Retinal pigment epithelial cell (primary cell): ENCODE data around the gene EOLA2.
A peak's percentile ranks its signal among the peaks of the same experiment; 100 is the strongest.
"Not testable (repeated sequence)": the region's sequence is repeated elsewhere in the genome, so short reads cannot be mapped to it uniquely, and the experiment has no call there.

Source experiments
- DNase-seq: peaks from one replicate; pipeline ENCODE4 v3.0.0-alpha.2; 2010; ENCODE audit warnings: low read depth
- H3K4me3 ChIP-seq: 2 replicates; pipeline ENCODE4 v1.5.1; 2011; ENCODE audit warnings: mild to moderate bottlenecking, low read length, control low read depth, moderate library complexity
- CTCF ChIP-seq: conservative IDR thresholded peaks from 2 replicates; pipeline ENCODE4 v1.5.1; 2011; ENCODE audit warnings: low read depth, low read length, control low read depth, inconsistent platforms

The EOLA2 gene

GRCh38 chrX:149939905-149940673, 1.8 kb upstream of the EOLA2 start:
- no peak for TF ChIP-seq CTCF
- peak overlapping the region; percentile 59 for H3K4me3 ChIP-seq
- DNase-seq: peak; percentile 87

- DNase-seq: no peak
- H3K4me3 ChIP-seq: peak overlapping the region; percentile 59
- TF ChIP-seq CTCF: no peak
Measured at GRCh38 chrX:149939655-149939904, 1.3 kb upstream of the EOLA2 start.

- peak; percentile 66 for DNase-seq
- peak overlapping the region; percentile 78 for H3K4me3 ChIP-seq
- TF ChIP-seq CTCF: no peak
Measured at GRCh38 chrX:149938881-149939654, 777 bp upstream of the EOLA2 start.

- DNase-seq: no peak
- TF ChIP-seq CTCF: no peak
- peak overlapping the region; percentile 78 for H3K4me3 ChIP-seq
Measured at GRCh38 chrX:149937871-149938426, 342 bp downstream of the EOLA2 start.

GRCh38 chrX:149937328-149937727, 963 bp downstream of the EOLA2 start:
- H3K4me3 ChIP-seq: peak overlapping the region; percentile 78
- not testable (repeated sequence) for DNase-seq

GRCh38 chrX:149933547-149933946, 4.7 kb downstream of the EOLA2 start:
- H3K4me3 ChIP-seq, DNase-seq: not testable (repeated sequence)

- H3K4me3 ChIP-seq, DNase-seq: not testable (repeated sequence)
Measured at GRCh38 chrX:149932970-149933369, 5.3 kb downstream of the EOLA2 start.

- DNase-seq, H3K4me3 ChIP-seq: not testable (repeated sequence)
Measured at GRCh38 chrX:149932150-149932549, 6.1 kb downstream of the EOLA2 start.

- not testable (repeated sequence) for H3K4me3 ChIP-seq, DNase-seq
Measured at GRCh38 chrX:149931355-149931754, 6.9 kb downstream of the EOLA2 start.

- not testable (repeated sequence) for DNase-seq, H3K4me3 ChIP-seq
Measured at GRCh38 chrX:149929400-149929799, 8.9 kb downstream of the EOLA2 start, which contains the start of gene HSFX4. Gene HSFX4, plus strand, starts transcription at chrX:149929573. Its CDS starts 72 bp downstream, at chrX:149929645.

GRCh38 chrX:149928635-149929034, 9.7 kb downstream of the EOLA2 start:
- DNase-seq, H3K4me3 ChIP-seq: not testable (repeated sequence)

GRCh38 chrX:149927964-149928258, 10.4 kb downstream of the EOLA2 start:
- H3K4me3 ChIP-seq, DNase-seq: not testable (repeated sequence)

GRCh38 chrX:149927245-149927963, 10.9 kb downstream of the EOLA2 start:
- not testable (repeated sequence) for DNase-seq, H3K4me3 ChIP-seq

- not testable (repeated sequence) for H3K4me3 ChIP-seq, DNase-seq
Measured at GRCh38 chrX:149924434-149924833, 13.9 kb downstream of the EOLA2 start.
